HepG2 (cell line): Measurements from ENCODE around the gene PROCR. TPM values are rescaled to one million over a fixed set of nuclear protein-coding genes. Genes with fewer than 3 reads are reported as not detected.

Source experiments
- ATAC-seq: fragments of 200-7000 bp; cut with Tn5 transposase; 3 replicates; pipeline ENCODE4 v1.9.1; 2020; ENCODE audit warnings: mild to moderate bottlenecking, moderate library complexity
- BruUV-seq: library from RNA; stranded (reverse); fragments of 400-500 nt; replicated peaks from 2 replicates; lab custom pipeline; 2021; lab: Mats Ljungman, UMichigan
- CTCF ChIA-PET: fragments of 300-600 bp; formaldehyde crosslinking; extraction: SDS; loops from one replicate; lab custom pipeline; 2021; ENCODE audit warnings: low total read pairs, inconsistent platforms, low intra/inter-chr PET ratio; lab: Yijun Ruan, JAX
- POLR2A ChIA-PET: fragments of 350-600 bp; sonication (Branson Sonifier 250); formaldehyde crosslinking; loops from one replicate; lab custom pipeline; 2020; ENCODE audit warnings: antibody characterized with exemption, inconsistent platforms; lab: Yijun Ruan, JAX
- DNase-seq: peaks from one replicate; pipeline ENCODE4 v3.0.0-alpha.2; 2015; ENCODE audit warnings: low spot score
- FAIRE-seq: peaks from 3 replicates; lab custom pipeline; 2011; peaks lifted over from hg19 to GRCh38; lab: Jason Lieb, UNC
- H2AFZ ChIP-seq: one replicate; pipeline ENCODE4 v1.6.1; 2011; ENCODE audit warnings: low read length, inconsistent platforms
- H3K27ac ChIP-seq: fragments of 300-600 bp; 3 replicates; pipeline ENCODE4 v1.8.0; 2011; ENCODE audit warnings: mixed run types, mild to moderate bottlenecking, mixed read lengths, low read length, inconsistent platforms; ENCODE audit not compliant: insufficient read depth; ENCODE audit errors: extremely low read length
- H3K27me3 ChIP-seq, 2 experiments: fragments of 200-600 bp in 1 of 2; 2 replicates in 1 of 2; 3 replicates in 1 of 2; pipeline versions ENCODE4 v1.6.0 to v1.8.0; 2011; ENCODE audit warnings: low read length in 2 of 2, mild to moderate bottlenecking in 2 of 2, moderate library complexity in 2 of 2, inconsistent platforms in 1 of 2; ENCODE audit not compliant: insufficient read depth in 2 of 2, control insufficient read depth in 1 of 2
- H3K36me3 ChIP-seq, 2 experiments: fragments of 200-600 bp in 1 of 2; replicated peaks in 1 of 2; 2 replicates in 1 of 2; 3 replicates in 1 of 2; pipeline versions ENCODE4 v1.5.1 to v1.8.0; 2011; ENCODE audit warnings: low read length in 2 of 2, inconsistent platforms in 1 of 2; ENCODE audit not compliant: insufficient read depth in 2 of 2, control insufficient read depth in 1 of 2
- H3K4me1 ChIP-seq: 2 replicates; pipeline ENCODE4 v1.5.1; 2012; ENCODE audit warnings: low read length, inconsistent platforms; ENCODE audit not compliant: insufficient read depth
- H3K4me2 ChIP-seq: 2 replicates; pipeline ENCODE4 v1.6.0; 2011; ENCODE audit warnings: low read depth, low read length, inconsistent platforms
- H3K4me3 ChIP-seq, 3 experiments: fragments of 200-600 bp in 1 of 3; sonication (generic), shearing (Covaris generic) in 1 of 3; replicated peaks in 1 of 3; 2 replicates each; pipeline ENCODE4 v1.5.1; 2011 to 2016; ENCODE audit warnings: low read length in 3 of 3, inconsistent platforms in 2 of 3, low read depth in 2 of 3, mild to moderate bottlenecking in 2 of 3, control low read depth in 1 of 3, mixed read lengths in 1 of 3; ENCODE audit not compliant: insufficient read depth in 1 of 3
- H3K79me2 ChIP-seq: one replicate; pipeline ENCODE4 v1.6.1; 2011; ENCODE audit warnings: low read length, inconsistent platforms; ENCODE audit not compliant: insufficient read depth
- H3K9ac ChIP-seq: 2 replicates; pipeline ENCODE4 v1.6.0; 2011; ENCODE audit warnings: mild to moderate bottlenecking, low read depth, low read length, inconsistent platforms; ENCODE audit not compliant: insufficient read depth
- H3K9me3 ChIP-seq: 2 replicates; pipeline ENCODE4 v1.5.1; 2012; ENCODE audit warnings: mild to moderate bottlenecking, low read length
- H4K20me1 ChIP-seq: 2 replicates; pipeline ENCODE4 v1.6.0; 2011; ENCODE audit warnings: inconsistent platforms, mild to moderate bottlenecking, low read length, moderate library complexity; ENCODE audit not compliant: insufficient read depth
- FOXA1 ChIP-seq, 2 experiments: fragments of 450-650 bp in 1 of 2; sonication (generic) in 1 of 2; formaldehyde crosslinking in 1 of 2; IDR thresholded peaks; 2 replicates each; pipeline versions ENCODE4 v1.4.0 to v1.6.1; 2016 to 2020; ENCODE audit warnings: missing genetic modification reagents in 1 of 2
- GTF2F1 ChIP-seq: fragments of 150-350 bp; IDR thresholded peaks from 2 replicates; pipeline ENCODE4 v1.6.1; 2014; ENCODE audit warnings: low read length
- HOXA7 ChIP-seq: sonication (generic); formaldehyde crosslinking; IDR thresholded peaks from 2 replicates; pipeline ENCODE4 v1.8.1; 2022; ENCODE audit warnings: mild to moderate bottlenecking, missing genetic modification reagents, moderate library complexity
- KDM6A ChIP-seq: IDR thresholded peaks from 2 replicates; pipeline ENCODE4 v1.6.1; 2016; ENCODE audit warnings: low read depth
- KLF6 ChIP-seq: IDR thresholded peaks from 2 replicates; pipeline ENCODE4 v1.8.0; 2016; ENCODE audit warnings: missing biosample characterization, missing genetic modification reagents
- MAZ ChIP-seq, 2 experiments: sonication (generic) in 1 of 2; formaldehyde crosslinking in 1 of 2; IDR thresholded peaks; 2 replicates each; pipeline versions ENCODE4 v1.5.0 to v1.6.1; 2012 to 2020; ENCODE audit warnings: low read depth in 2 of 2, mild to moderate bottlenecking in 2 of 2, borderline replicate concordance in 1 of 2, improper control_type of control experiment in 1 of 2, low read length in 1 of 2, missing genetic modification reagents in 1 of 2, moderate library complexity in 1 of 2
- MBD4 ChIP-seq: IDR thresholded peaks from 2 replicates; pipeline ENCODE4 v1.6.1; 2012; ENCODE audit warnings: low read length, inconsistent platforms, borderline replicate concordance
- MEIS2 ChIP-seq: sonication (generic); formaldehyde crosslinking; IDR thresholded peaks from 2 replicates; pipeline ENCODE4 v1.9.0; 2021; ENCODE audit warnings: mild to moderate bottlenecking, missing genetic modification reagents
- MIER3 ChIP-seq: IDR thresholded peaks from 2 replicates; pipeline ENCODE4 v1.6.1; 2016; ENCODE audit warnings: missing compliant biosample characterization, borderline replicate concordance
- NBN ChIP-seq: fragments of 450-650 bp; conservative IDR thresholded peaks from 2 replicates; pipeline ENCODE4 v1.6.1; 2017
- NR2F6 ChIP-seq, 2 experiments: IDR thresholded peaks; 2 replicates each; pipeline ENCODE4 v1.6.1; 2016; ENCODE audit warnings: antibody characterized with exemption in 1 of 2, mild to moderate bottlenecking in 1 of 2
- PAX8 ChIP-seq: sonication (generic); formaldehyde crosslinking; IDR thresholded peaks from 2 replicates; pipeline ENCODE4 v1.8.0; 2022; ENCODE audit warnings: mild to moderate bottlenecking, missing genetic modification reagents, borderline replicate concordance
- SATB2 ChIP-seq: sonication (generic); formaldehyde crosslinking; IDR thresholded peaks from 2 replicates; pipeline ENCODE4 v1.5.0; 2020; ENCODE audit warnings: missing genetic modification reagents
- SETDB1 ChIP-seq: sonication (generic); formaldehyde crosslinking; IDR thresholded peaks from 2 replicates; pipeline ENCODE4 v1.5.1; 2020; ENCODE audit warnings: missing genetic modification reagents, mild to moderate bottlenecking, borderline replicate concordance
- SP140L ChIP-seq: sonication (generic); formaldehyde crosslinking; IDR thresholded peaks from 2 replicates; pipeline ENCODE4 v1.4.0; 2020; ENCODE audit warnings: missing genetic modification reagents, borderline replicate concordance
- THYN1 ChIP-seq: sonication (generic); formaldehyde crosslinking; IDR thresholded peaks from 2 replicates; pipeline ENCODE4 v1.8.1; 2023; ENCODE audit warnings: low read depth, mild to moderate bottlenecking, moderate library complexity, missing genetic modification reagents, borderline replicate concordance
- ZBTB33 ChIP-seq: sonication (generic); formaldehyde crosslinking; IDR thresholded peaks from 2 replicates; pipeline ENCODE4 v1.4.0; 2020; ENCODE audit warnings: missing genetic modification reagents
- ZBTB38 ChIP-seq: sonication (generic); formaldehyde crosslinking; IDR thresholded peaks from 2 replicates; pipeline ENCODE4 v1.5.1; 2020; ENCODE audit warnings: mild to moderate bottlenecking, missing genetic modification reagents
- ZKSCAN1 ChIP-seq: fragments of 150-350 bp; IDR thresholded peaks from 2 replicates; pipeline ENCODE4 v1.6.1; 2014; ENCODE audit warnings: low read length
- ZNF124 ChIP-seq: sonication (generic); formaldehyde crosslinking; IDR thresholded peaks from 2 replicates; pipeline ENCODE4 v1.4.0; 2020; ENCODE audit warnings: missing genetic modification reagents
- ZNF136 ChIP-seq: sonication (generic); formaldehyde crosslinking; IDR thresholded peaks from 2 replicates; pipeline ENCODE4 v1.8.1; 2022; ENCODE audit warnings: low read depth, mild to moderate bottlenecking, moderate library complexity, missing genetic modification reagents
- ZNF282 ChIP-seq: fragments of 450-650 bp; IDR thresholded peaks from 2 replicates; pipeline ENCODE4 v1.6.1; 2018; ENCODE audit not compliant: partially characterized antibody
- ZSCAN22 ChIP-seq: sonication (generic); formaldehyde crosslinking; IDR thresholded peaks from 2 replicates; pipeline ENCODE4 v1.4.0; 2020; ENCODE audit warnings: mild to moderate bottlenecking, missing genetic modification reagents
- WGBS: methylation state at CpG from one replicate; pipeline ENCODE4 v1.1.6; 2017; ENCODE audit warnings: low lambda C conversion rate; 5-methylcytosine and 5-hydroxymethylcytosine counted together
- in situ Hi-C: cut with HindIII; loops from 2 replicates; pipeline ENCODE4 v1.10.0; 2017; ENCODE audit warnings: low pct_unique_long_range_greater_than_20kb; ENCODE audit not compliant: extremely low pct_ligation_motif_present
- intact Hi-C: fragments of 100-400 bp; cut with micrococcal nuclease; formaldehyde crosslinking; loops from one replicate; pipeline ENCODE4 v1.10.0; 2022; ENCODE audit not compliant: unreplicated experiment
- polyA plus RNA-seq, 8 experiments: library from polyadenylated mRNA; depleted of rRNA in 3 of 8; stranded (reverse) in 7 of 8; unstranded in 1 of 8; fragments of >200 nt; fragmentation: Illumina TruSeq in 4 of 8; extraction: Trizol in 4 of 8; gene quantifications; 2 replicates each; pipeline versions ENCODE4 v1.2.1 to v1.2.3, GENCODE V29; 2011 to 2016; ENCODE audit warnings: low read depth in 4 of 8, missing spikeins in 1 of 8, mixed read lengths in 1 of 8; ENCODE audit not compliant: insufficient read depth in 1 of 8
- total RNA-seq, 5 experiments: library from RNA; depleted of rRNA; stranded (reverse); fragments of >200 nt; fragmentation: Illumina TruSeq; extraction: Trizol; gene quantifications; 2 replicates each; pipeline ENCODE4 v1.2.3, GENCODE V29; 2016; ENCODE audit warnings: low read depth in 1 of 5

PROCR gene
- total and polyA plus RNA-seq, 2 of the 13 experiments (the other 11 are each of a cell fraction or from before 2014, with no cell fraction given) = 1.4 to 1.7 TPM

- 0 out of 2 replicates have a peak, but pooled peaks have one; percentile 27 for TF ChIP-seq NR2F6 (IDR thresholded peaks at IDR 0.05)
- TF ChIP-seq NR2F6 (CRISPR knock-in tag; IDR thresholded peaks at IDR 0.05) = peak; percentile 31; the same call in 1 of the 2 replicates
- 0 out of 2 replicates have a peak, but pooled peaks have one; percentile 50 for TF ChIP-seq SP140L
- TF ChIP-seq ZBTB38 (CRISPR knock-in tag) = no peak
- TF ChIP-seq PAX8 (CRISPR knock-in tag) = peak; percentile 86; the same call in 1 of the 2 replicates
- no peak for TF ChIP-seq ZNF282
- no peak for TF ChIP-seq FOXA1 (IDR thresholded peaks at IDR 0.05)
- TF ChIP-seq FOXA1 (CRISPR knock-in tag; IDR thresholded peaks at IDR 0.05) = no peak
- TF ChIP-seq KLF6 = no peak
- TF ChIP-seq MAZ (IDR thresholded peaks at IDR 0.05; ENCODE audit: borderline replicate concordance, low read depth, low read length) = no peak
- TF ChIP-seq MAZ (CRISPR knock-in tag; IDR thresholded peaks at IDR 0.05; ENCODE audit: low read depth) = 0 out of 2 replicates have a peak, but pooled peaks have one; percentile 50
- peak; percentile 75; the same call in 1 of the 2 replicates for TF ChIP-seq ZNF124 (CRISPR knock-in tag)
- TF ChIP-seq ZKSCAN1 = 0 out of 2 replicates have a peak, but pooled peaks have one; percentile 5
- TF ChIP-seq MEIS2 (CRISPR knock-in tag) = 0 out of 2 replicates have a peak, but pooled peaks have one; percentile 38
- TF ChIP-seq, all 625 proteins: peak for 57
These were observed 26.7 kb upstream of the PROCR start (continued) for GRCh38 chr20:35145141-35145564.

GRCh38 chr20:35146299-35146919 lies 25.5 kb upstream of the PROCR start:
- DNase-seq = peak; percentile 56
- Histone ChIP-seq H3K36me3 (peaks cover 2 to 4% of the 10 kb centered on the region in 2 experiments; a peak in 3 of 5 replicates), H3K27ac (peak overlapping the region; percentile 71), H3K79me2 (no peaks in the 10 kb centered on the region), H3K4me2 (peak overlapping the region; percentile 88), H4K20me1 (no peaks in the 10 kb centered on the region), H3K9ac (peak overlapping the region; percentile 75), H2AFZ (peak overlapping the region; percentile 88), H3K27me3 (no peaks in the 10 kb centered on the region; a peak in 1 of 5 replicates), H3K4me1 (peaks cover 34% of the 10 kb centered on the region), H3K4me3 (peak overlapping the region; percentile 78 to 92 (median 91)), H3K9me3 (no peaks in the 10 kb centered on the region)
- intact Hi-C loops = loop anchor here (2.0 kb wide), 1 partner anchor 28 kb away; no protein-coding TSS in a partner anchor
- CTCF ChIA-PET = interaction anchor here (1.7 to 3.3 kb wide), 3 partner anchors 62 to 123 kb away, joined by 6 to 38 read pairs (median 6); no protein-coding TSS in a partner anchor
- in situ Hi-C loops = loop anchor here (5.0 to 25.0 kb wide), 3 partner anchors 61 to 291 kb away; partner anchors contain the start of gene GDF5
- POLR2A ChIA-PET = interaction anchor here (0.5 to 2.7 kb wide), 23 partner anchors 11 to 583 kb away, joined by 3 to 33 read pairs (median 7); partner anchors contain the start of genes EIF6 and TRPC4AP
- ATAC-seq = peak; percentile 79
- FAIRE-seq = no peak
- BruUV-seq = TSS peak; percentile 60
- whole genome bisulfite sequencing = 8% methylated on average over 21 of the region's 23 CpGs
- no peak for TF ChIP-seq ZNF136
- no peak for TF ChIP-seq HOXA7 (CRISPR knock-in tag)
- no peak for TF ChIP-seq THYN1
- TF ChIP-seq GTF2F1 = no peak
- no peak; the same call in 1 of the 2 replicates for TF ChIP-seq ZBTB33 (CRISPR knock-in tag)
- TF ChIP-seq MIER3 (CRISPR knock-in tag) = no peak
- TF ChIP-seq KDM6A = no peak
- no peak for TF ChIP-seq NBN
- TF ChIP-seq MBD4 = no peak
- TF ChIP-seq ZSCAN22 (CRISPR knock-in tag) = no peak
- 0 out of 2 replicates have a peak, but pooled peaks have one; percentile 3 for TF ChIP-seq SATB2 (CRISPR knock-in tag)
- TF ChIP-seq SETDB1 (CRISPR knock-in tag) = no peak
